GM11168 (cell line): ENCODE data around the gene LYRM1.
"Not testable (repeated sequence)": the region's sequence is repeated elsewhere in the genome, so short reads cannot be mapped to it uniquely, and the experiment has no call there.

ENCODE experiments used
- in situ Hi-C: fragments of 300-500 bp; cut with MboI; formaldehyde crosslinking; loops from one replicate; pipeline ENCODE4 v1.12.0; 2022; ENCODE audit warnings: low sequenced_read_pairs; ENCODE audit not compliant: unreplicated experiment

LYRM1 gene

GRCh38 chr16:20900299-20901067 is at the start of gene LYRM1, which contains the start of gene DCUN1D3:
Gene LYRM1, plus strand, starts transcription at chr16:20900771. Its CDS starts 14,785 bp downstream, at chr16:20915556.
Gene DCUN1D3, minus strand, starts transcription at chr16:20900358. Its CDS starts 37,820 bp downstream, at chr16:20862538.
- in situ Hi-C loops, result no loop called here

GRCh38 chr16:20850981-20851380 is 49.6 kb upstream of the LYRM1 start:
- in situ Hi-C loops, result loop anchor here (5.0 kb wide), 1 partner anchor 231 kb away; no protein-coding TSS in a partner anchor

GRCh38 chr16:20851601-20852000 is 49.0 kb upstream of the LYRM1 start:
- in situ Hi-C loops, result loop anchor here (5.0 kb wide), 1 partner anchor 231 kb away; no protein-coding TSS in a partner anchor

GRCh38 chr16:20853143-20853542 is 47.4 kb upstream of the LYRM1 start:
- in situ Hi-C loops, result loop anchor here (5.0 kb wide), 1 partner anchor 229 kb away; no protein-coding TSS in a partner anchor

- in situ Hi-C loops, result loop anchor here (5.0 kb wide), 1 partner anchor 228 kb away; no protein-coding TSS in a partner anchor
These were observed 46.5 kb upstream of the LYRM1 start for GRCh38 chr16:20853981-20854620.

- in situ Hi-C loops, result loop anchor here (5.0 kb wide), 1 partner anchor 227 kb away; no protein-coding TSS in a partner anchor
These were observed 45.6 kb upstream of the LYRM1 start for GRCh38 chr16:20854963-20855362.

GRCh38 chr16:20857281-20857680 is 43.3 kb upstream of the LYRM1 start:
- in situ Hi-C loops, result no loop called here

- in situ Hi-C loops, result no loop called here
These were observed 41.3 kb upstream of the LYRM1 start for GRCh38 chr16:20859229-20859628.

GRCh38 chr16:20859699-20860098 is 40.9 kb upstream of the LYRM1 start:
- in situ Hi-C loops, result no loop called here

- in situ Hi-C loops, result no loop called here
These were observed 40.2 kb upstream of the LYRM1 start for GRCh38 chr16:20860361-20860760.

- in situ Hi-C loops, result not testable (repeated sequence)
These were observed 39.6 kb upstream of the LYRM1 start for GRCh38 chr16:20860995-20861394.

- in situ Hi-C loops, result no loop called here
These were observed 38.2 kb upstream of the LYRM1 start for GRCh38 chr16:20862162-20862960.

- in situ Hi-C loops, result not testable (repeated sequence)
These were observed 36.2 kb upstream of the LYRM1 start for GRCh38 chr16:20864376-20864775.

GRCh38 chr16:20865420-20866131 is 35.0 kb upstream of the LYRM1 start:
- in situ Hi-C loops, result no loop called here

GRCh38 chr16:20866145-20866772 is 34.3 kb upstream of the LYRM1 start:
- in situ Hi-C loops, result no loop called here

- in situ Hi-C loops, result no loop called here
These were observed 33.8 kb upstream of the LYRM1 start for GRCh38 chr16:20866801-20867200.

GRCh38 chr16:20867585-20867984 is 33.0 kb upstream of the LYRM1 start:
- in situ Hi-C loops, result no loop called here

- in situ Hi-C loops, result no loop called here
These were observed 31.7 kb upstream of the LYRM1 start for GRCh38 chr16:20868890-20869289.

- in situ Hi-C loops, result no loop called here
These were observed 30.3 kb upstream of the LYRM1 start for GRCh38 chr16:20870122-20870820.
